B cell (primary cell): ENCODE results near the gene C3orf85. TPM values are rescaled to one million over a fixed set of nuclear protein-coding genes. Genes with fewer than 3 reads are reported as not detected.

ENCODE experiments used
- ATAC-seq: fragments of 200-7000 bp; cut with Tn5 transposase; one replicate; pipeline ENCODE4 v1.10.0; 2021; ENCODE audit warnings: low read depth, mild to moderate bottlenecking, moderate number of reproducible peaks, moderate library complexity
- CTCF ChIA-PET: fragments of 350-600 bp; sonication (Branson Sonifier 250); formaldehyde crosslinking; loops from one replicate; lab custom pipeline; 2021; ENCODE audit warnings: antibody characterized with exemption, inconsistent platforms; lab: Charles Lee
- POLR2A ChIA-PET: fragments of 350-600 bp; sonication (Branson Sonifier 250); formaldehyde crosslinking; loops from one replicate; lab custom pipeline; 2021; ENCODE audit warnings: antibody characterized with exemption; lab: Charles Lee
- DNase-seq: peaks from one replicate; pipeline ENCODE4 v3.0.0; 2013
- H2AFZ ChIP-seq: 2 replicates; pipeline ENCODE4 v1.6.1; 2012; ENCODE audit warnings: mild to moderate bottlenecking, low read depth, low read length; ENCODE audit not compliant: insufficient read depth, poor library complexity, severe bottlenecking
- H3K27ac ChIP-seq, 2 donors: 1 replicate in 1 of 2; 2 replicates in 1 of 2; pipeline ENCODE4 v1.5.1; 2012 to 2013; ENCODE audit warnings: low read length in 2 of 2, mild to moderate bottlenecking in 2 of 2, moderate library complexity in 1 of 2
- H3K27me3 ChIP-seq, 4 experiments: fragments of 200-600 bp in 1 of 4; sonication (generic) in 1 of 4; replicated peaks in 1 of 4; 1 replicate in 2 of 4; 2 replicates in 2 of 4; pipeline versions ENCODE4 v1.6.1 to v1.7.0; 2013 to 2016; ENCODE audit warnings: low read length in 3 of 4, mild to moderate bottlenecking in 2 of 4, mixed read lengths in 1 of 4, moderate library complexity in 1 of 4; ENCODE audit not compliant: insufficient read depth in 4 of 4, control insufficient read depth in 3 of 4; ENCODE audit errors: control extremely low read depth in 1 of 4
- H3K36me3 ChIP-seq, 2 experiments: replicated peaks in 1 of 2; 1 replicate in 1 of 2; 2 replicates in 1 of 2; pipeline versions ENCODE4 v1.6.1 to v1.7.1; 2013; ENCODE audit warnings: low read length in 1 of 2; ENCODE audit not compliant: insufficient read depth in 2 of 2, control insufficient read depth in 1 of 2; ENCODE audit errors: control extremely low read depth in 1 of 2, extremely low read depth in 1 of 2
- H3K4me1 ChIP-seq, 2 donors: fragments of 200-600 bp in 1 of 2; sonication (generic) in 1 of 2; 1 replicate in 1 of 2; 2 replicates in 1 of 2; pipeline versions ENCODE4 v1.5.1 to v1.6.1; 2013 to 2017; ENCODE audit warnings: low read length in 2 of 2; ENCODE audit not compliant: control insufficient read depth in 2 of 2, insufficient read depth in 2 of 2
- H3K4me2 ChIP-seq: replicated peaks from 2 replicates; pipeline ENCODE3; 2012; ENCODE audit warnings: mild to moderate bottlenecking, low read depth, low read length; ENCODE audit not compliant: poor library complexity, severe bottlenecking
- H3K4me3 ChIP-seq, 5 experiments: fragments of 200-600 bp in 1 of 5; sonication (generic) in 1 of 5; 1 replicate in 3 of 5; 2 replicates in 2 of 5; pipeline versions ENCODE4 v1.5.1 to v1.7.0; 2011 to 2016; ENCODE audit warnings: low read length in 4 of 5, mild to moderate bottlenecking in 4 of 5, low read depth in 2 of 5, control low read depth in 1 of 5, moderate library complexity in 1 of 5; ENCODE audit not compliant: insufficient read depth in 1 of 5; ENCODE audit errors: control extremely low read depth in 1 of 5, extremely low read depth in 1 of 5
- H3K79me2 ChIP-seq: fragments of 200-600 bp; sonication (generic); one replicate; pipeline ENCODE4 v1.6.0; 2016; ENCODE audit warnings: low read length; ENCODE audit not compliant: control insufficient read depth, insufficient read depth
- H3K9ac ChIP-seq: fragments of 200-600 bp; sonication (generic); 2 replicates; pipeline ENCODE4 v1.6.1; 2017; ENCODE audit warnings: mild to moderate bottlenecking, low read length, moderate library complexity
- H3K9me3 ChIP-seq, 3 donors: one replicate each; pipeline versions ENCODE4 v1.6.1 to v1.7.1; 2013; ENCODE audit warnings: low read length in 2 of 3; ENCODE audit not compliant: control insufficient read depth in 2 of 3, insufficient read depth in 1 of 3; ENCODE audit errors: control extremely low read depth in 1 of 3
- H4K20me1 ChIP-seq: 2 replicates; pipeline ENCODE4 v1.6.0; 2012; ENCODE audit warnings: mild to moderate bottlenecking, low read length; ENCODE audit not compliant: insufficient read depth, control insufficient read depth, poor library complexity, severe bottlenecking
- H3K27ac Mint-ChIP-seq: one replicate; pipeline ENCODE4 v1.8.0; 2021; ENCODE audit warnings: mixed read lengths
- H3K27me3 Mint-ChIP-seq: one replicate; pipeline ENCODE4 v1.8.0; 2021; ENCODE audit warnings: mixed read lengths
- H3K4me1 Mint-ChIP-seq: one replicate; pipeline ENCODE4 v1.8.0; 2021; ENCODE audit warnings: mixed read lengths
- H3K4me3 Mint-ChIP-seq: one replicate; pipeline ENCODE4 v1.8.0; 2021; ENCODE audit warnings: mixed read lengths
- H3K9me3 Mint-ChIP-seq: one replicate; pipeline ENCODE4 v1.8.0; 2022; ENCODE audit warnings: mixed read lengths; ENCODE audit not compliant: insufficient read depth
- EZH2 ChIP-seq: IDR thresholded peaks from 2 replicates; pipeline ENCODE4 v1.6.1; 2012; ENCODE audit warnings: borderline replicate concordance, low read depth, mild to moderate bottlenecking, moderate library complexity, low read length; ENCODE audit not compliant: insufficient read depth, poor library complexity, severe bottlenecking
- WGBS: methylation state at CpG from one replicate; pipeline ENCODE4 v1.1.5; 2013; ENCODE audit warnings: missing lambda C conversion rate; ENCODE audit not compliant: insufficient coverage; 5-methylcytosine and 5-hydroxymethylcytosine counted together
- intact Hi-C: fragments of 100-400 bp; cut with micrococcal nuclease; formaldehyde crosslinking; loops from one replicate; pipeline ENCODE4 v1.10.0; 2022
- polyA plus RNA-seq: library from polyadenylated mRNA; depleted of rRNA; stranded (reverse); fragments of >200 nt; gene quantifications from 2 replicates; pipeline ENCODE4 v1.2.3, GENCODE V29; 2012
- total RNA-seq, 2 donors: library from RNA; stranded (reverse); fragments of 120-200 nt in 1 of 2; gene quantifications; 1 replicate in 1 of 2; 2 replicates in 1 of 2; pipeline versions ENCODE4 v1.2.3 to v1.2.4, GENCODE V29; 2013 to 2022
- TF ChIP-seq, protein P1 (sequence below): fragments of 200-600 bp; IDR thresholded peaks from one replicate; pipeline ENCODE4 v1.8.0; 2022; ENCODE audit warnings: antibody characterized with exemption, mild to moderate bottlenecking

Gene C3orf85
- total and polyA plus RNA-seq, 2 donors (not counting 1 experiment from before 2014, with no cell fraction given): not detected

DNA sequence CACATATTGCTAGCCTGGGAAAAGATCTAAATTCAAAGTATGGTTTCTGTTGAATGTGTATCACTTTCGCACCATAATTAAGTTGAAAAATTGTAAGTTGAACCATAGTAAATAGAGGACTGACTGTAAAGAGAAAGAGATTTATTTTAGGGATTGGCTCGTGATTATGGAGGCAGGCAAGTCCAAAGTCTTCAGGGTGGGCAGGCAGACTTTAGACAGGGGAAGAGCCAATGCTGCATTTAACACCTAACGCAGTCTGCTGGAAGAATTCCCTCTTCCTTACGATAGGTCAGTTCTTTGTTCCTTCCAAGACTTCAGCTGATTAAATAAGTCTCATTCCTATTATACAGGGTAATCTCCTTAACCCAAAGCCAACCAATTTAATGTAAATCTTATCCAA lies 15.8 kb downstream of the C3orf85 start:
- no peaks in the 10 kb centered on the region for H3K4me1 Mint-ChIP-seq
- POLR2A ChIA-PET: no interaction called here

DNA sequence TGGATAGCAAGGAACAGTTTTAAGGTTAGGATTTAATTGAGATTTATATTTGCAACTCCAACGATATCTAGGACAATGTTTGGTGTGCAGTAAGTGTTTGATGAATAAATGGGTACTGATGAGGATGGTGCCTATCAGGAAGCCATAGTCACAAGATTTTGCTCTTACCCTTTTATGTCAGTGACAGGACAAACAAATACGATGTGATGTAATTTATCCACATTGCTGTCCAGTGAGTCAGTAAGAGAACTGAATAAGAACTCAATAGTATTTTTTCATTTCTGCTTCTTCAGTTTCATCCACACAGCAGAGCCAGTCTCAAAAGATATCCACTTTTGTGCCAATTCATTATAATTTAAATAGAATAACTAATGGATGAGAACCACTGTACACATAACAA lies 18.5 kb downstream of the C3orf85 start:
- 80% methylated on average over 1 of the region's 2 CpGs for WGBS
- CTCF ChIA-PET: no interaction called here

More for the DNA sequence above, 15.8 kb downstream of the C3orf85 start:
- Histone ChIP-seq H3K9me3 (peaks cover 0 to 2% (median 0%) of the 10 kb centered on the region in 3 donors), H3K4me3 (no peak overlapping the region), H2AFZ (no peak overlapping the region), H4K20me1 (no peaks in the 10 kb centered on the region), H3K27me3 (no peaks in the 10 kb centered on the region), H3K4me1 (no peaks in the 10 kb centered on the region), H3K36me3 (no peaks in the 10 kb centered on the region), H3K9ac (no peak overlapping the region), H3K79me2 (no peaks in the 10 kb centered on the region), H3K27ac (no peak overlapping the region), H3K4me2 (no peak overlapping the region)
- DNase-seq: no peak
- ATAC-seq: no peak
- H3K27me3 Mint-ChIP-seq: no peaks in the 10 kb centered on the region
- CTCF ChIA-PET: no interaction called here
- TF ChIP-seq, protein P1, sequence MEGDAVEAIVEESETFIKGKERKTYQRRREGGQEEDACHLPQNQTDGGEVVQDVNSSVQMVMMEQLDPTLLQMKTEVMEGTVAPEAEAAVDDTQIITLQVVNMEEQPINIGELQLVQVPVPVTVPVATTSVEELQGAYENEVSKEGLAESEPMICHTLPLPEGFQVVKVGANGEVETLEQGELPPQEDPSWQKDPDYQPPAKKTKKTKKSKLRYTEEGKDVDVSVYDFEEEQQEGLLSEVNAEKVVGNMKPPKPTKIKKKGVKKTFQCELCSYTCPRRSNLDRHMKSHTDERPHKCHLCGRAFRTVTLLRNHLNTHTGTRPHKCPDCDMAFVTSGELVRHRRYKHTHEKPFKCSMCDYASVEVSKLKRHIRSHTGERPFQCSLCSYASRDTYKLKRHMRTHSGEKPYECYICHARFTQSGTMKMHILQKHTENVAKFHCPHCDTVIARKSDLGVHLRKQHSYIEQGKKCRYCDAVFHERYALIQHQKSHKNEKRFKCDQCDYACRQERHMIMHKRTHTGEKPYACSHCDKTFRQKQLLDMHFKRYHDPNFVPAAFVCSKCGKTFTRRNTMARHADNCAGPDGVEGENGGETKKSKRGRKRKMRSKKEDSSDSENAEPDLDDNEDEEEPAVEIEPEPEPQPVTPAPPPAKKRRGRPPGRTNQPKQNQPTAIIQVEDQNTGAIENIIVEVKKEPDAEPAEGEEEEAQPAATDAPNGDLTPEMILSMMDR: no peak
- no peak for TF ChIP-seq EZH2
- H3K27ac Mint-ChIP-seq: no peak overlapping the region
- H3K4me3 Mint-ChIP-seq: no peak overlapping the region
- 100% methylated on average over 3 of the region's 4 CpGs for WGBS
- intact Hi-C loops: no loop called here
- H3K9me3 Mint-ChIP-seq: peaks cover 3% of the 10 kb centered on the region

More for the DNA sequence above, 18.5 kb downstream of the C3orf85 start:
- no peak overlapping the region for H3K27ac Mint-ChIP-seq
- DNase-seq (no peak), ATAC-seq (no peak)
- Histone ChIP-seq H3K4me3 (no peak overlapping the region), H4K20me1 (no peaks in the 10 kb centered on the region), H3K4me2 (no peak overlapping the region), H3K36me3 (no peaks in the 10 kb centered on the region), H3K4me1 (no peaks in the 10 kb centered on the region), H3K27ac (no peak overlapping the region), H3K9ac (no peak overlapping the region), H2AFZ (no peak overlapping the region), H3K27me3 (no peaks in the 10 kb centered on the region), H3K79me2 (no peaks in the 10 kb centered on the region), H3K9me3 (peaks cover 0 to 2% (median 0%) of the 10 kb centered on the region in 3 donors)
- POLR2A ChIA-PET: no interaction called here
- no peaks in the 10 kb centered on the region for H3K27me3 Mint-ChIP-seq
- peaks cover 3% of the 10 kb centered on the region for H3K9me3 Mint-ChIP-seq
- H3K4me3 Mint-ChIP-seq: no peak overlapping the region
- TF ChIP-seq, protein P1: no peak
- no peak for TF ChIP-seq EZH2
- intact Hi-C loops: no loop called here
- no peaks in the 10 kb centered on the region for H3K4me1 Mint-ChIP-seq
